OCI-LY7 (cell line): ENCODE data around the gene WDFY2.

Experiments used
- EZH2phosphoT487 ChIP-seq: fragments of 200-600 bp; sonication (generic); IDR thresholded peaks from 2 replicates; pipeline ENCODE4 v1.6.1; 2018; ENCODE audit warnings: low read depth, borderline replicate concordance, mild to moderate bottlenecking, mixed run types, antibody characterized with exemption, low read length, moderate library complexity, mixed read lengths
- TF ChIP-seq, protein P1 (sequence below): fragments of 200-600 bp; sonication (generic); conservative IDR thresholded peaks from 2 replicates; pipeline ENCODE4 v1.5.1; 2014; ENCODE audit warnings: mild to moderate bottlenecking, antibody characterized with exemption, low read length, moderate library complexity, mixed read lengths

DNA sequence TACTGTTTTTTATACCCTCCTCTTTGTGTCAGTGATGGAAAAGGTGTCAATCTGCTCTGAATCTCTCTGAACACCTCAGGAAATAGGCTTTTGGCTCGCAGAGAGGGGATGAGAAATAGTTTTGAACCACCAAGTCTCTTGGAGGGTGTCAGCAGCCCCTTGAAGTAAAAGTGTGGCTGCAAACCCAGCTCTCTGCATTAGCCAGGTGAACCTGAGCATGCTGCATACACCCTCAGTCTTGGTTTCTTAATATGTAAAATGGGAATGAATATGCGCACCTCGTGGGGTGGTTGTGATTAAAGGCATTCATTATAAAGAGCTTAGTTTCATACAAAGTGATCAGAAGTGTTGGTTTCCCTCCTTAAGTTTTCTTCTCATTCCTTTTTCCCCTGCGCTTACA is 221.1 kb downstream of the WDFY2 start:
- TF ChIP-seq, protein P1, sequence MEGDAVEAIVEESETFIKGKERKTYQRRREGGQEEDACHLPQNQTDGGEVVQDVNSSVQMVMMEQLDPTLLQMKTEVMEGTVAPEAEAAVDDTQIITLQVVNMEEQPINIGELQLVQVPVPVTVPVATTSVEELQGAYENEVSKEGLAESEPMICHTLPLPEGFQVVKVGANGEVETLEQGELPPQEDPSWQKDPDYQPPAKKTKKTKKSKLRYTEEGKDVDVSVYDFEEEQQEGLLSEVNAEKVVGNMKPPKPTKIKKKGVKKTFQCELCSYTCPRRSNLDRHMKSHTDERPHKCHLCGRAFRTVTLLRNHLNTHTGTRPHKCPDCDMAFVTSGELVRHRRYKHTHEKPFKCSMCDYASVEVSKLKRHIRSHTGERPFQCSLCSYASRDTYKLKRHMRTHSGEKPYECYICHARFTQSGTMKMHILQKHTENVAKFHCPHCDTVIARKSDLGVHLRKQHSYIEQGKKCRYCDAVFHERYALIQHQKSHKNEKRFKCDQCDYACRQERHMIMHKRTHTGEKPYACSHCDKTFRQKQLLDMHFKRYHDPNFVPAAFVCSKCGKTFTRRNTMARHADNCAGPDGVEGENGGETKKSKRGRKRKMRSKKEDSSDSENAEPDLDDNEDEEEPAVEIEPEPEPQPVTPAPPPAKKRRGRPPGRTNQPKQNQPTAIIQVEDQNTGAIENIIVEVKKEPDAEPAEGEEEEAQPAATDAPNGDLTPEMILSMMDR, result no peak
- TF ChIP-seq EZH2phosphoT487, result no peak
